ENCODE data around the gene MLXIPL. TPM values are rescaled to one million over a fixed set of nuclear protein-coding genes. Genes with fewer than 3 reads are reported as not detected.

The MLXIPL gene
- total RNA-seq, 2 experiments from 2014 or later: not detected

- Histone ChIP-seq H3K4me3 (ENCODE audit: low read depth, low read length, poor library complexity, severe bottlenecking) (no peak overlapping the region), H3K9me2 (ENCODE audit: insufficient read depth, low read length) (no peaks in the 10 kb centered on the region), H3K27ac (ENCODE audit: low read depth, low read length, poor library complexity, severe bottlenecking) (no peak overlapping the region), H4K20me1 (ENCODE audit: insufficient read depth, low read length) (no peaks in the 10 kb centered on the region), H3K9me3 (ENCODE audit: low read length) (no peaks in the 10 kb centered on the region), H2AFZ (ENCODE audit: low read length) (no peak overlapping the region), H3K4me2 (ENCODE audit: low read length) (no peak overlapping the region), H3K4me1 (ENCODE audit: insufficient read depth, low read length, poor library complexity, severe bottlenecking) (no peaks in the 10 kb centered on the region), H3K79me2 (ENCODE audit: insufficient read depth, low read depth, low read length) (no peaks in the 10 kb centered on the region), H3K36me3 (ENCODE audit: insufficient read depth, low read length) (no peaks in the 10 kb centered on the region)
- TF ChIP-seq EZH2phosphoT487 (IDR thresholded peaks at IDR 0.05; ENCODE audit: borderline replicate concordance, low read depth, low read length) (no peak), CTCF (conservative IDR thresholded peaks at IDR 0.05; ENCODE audit: low read length) (no peak)
- CTCF ChIA-PET (ENCODE audit: unreplicated experiment): no interaction called here
- no peak for DNase-seq (ENCODE audit: low spot score)
- BruUV-seq (replicated peaks): no TSS peak
- POLR2A ChIA-PET: no interaction called here
- intact Hi-C loops (cut with micrococcal nuclease; ENCODE audit: unreplicated experiment): no loop called here
These were observed 9.5 kb upstream of the MLXIPL start for GRCh38 chr7:73633844-73634243.

- Histone ChIP-seq H3K9me2 (ENCODE audit: insufficient read depth, low read length) (no peaks in the 10 kb centered on the region), H3K4me1 (ENCODE audit: insufficient read depth, low read length, poor library complexity, severe bottlenecking) (no peaks in the 10 kb centered on the region), H2AFZ (ENCODE audit: low read length) (no peak overlapping the region), H3K27ac (ENCODE audit: low read depth, low read length, poor library complexity, severe bottlenecking) (no peak overlapping the region), H3K36me3 (ENCODE audit: insufficient read depth, low read length) (no peaks in the 10 kb centered on the region), H3K79me2 (ENCODE audit: insufficient read depth, low read depth, low read length) (no peaks in the 10 kb centered on the region), H3K4me2 (ENCODE audit: low read length) (no peak overlapping the region), H4K20me1 (ENCODE audit: insufficient read depth, low read length) (no peaks in the 10 kb centered on the region), H3K4me3 (ENCODE audit: low read depth, low read length, poor library complexity, severe bottlenecking) (no peak overlapping the region), H3K9me3 (ENCODE audit: low read length) (no peaks in the 10 kb centered on the region)
- intact Hi-C loops (cut with micrococcal nuclease; ENCODE audit: unreplicated experiment): no loop called here
- POLR2A ChIA-PET: no interaction called here
- CTCF ChIA-PET (ENCODE audit: unreplicated experiment): no interaction called here
- DNase-seq (ENCODE audit: low spot score): no peak
- BruUV-seq (replicated peaks): no TSS peak
- TF ChIP-seq CTCF (conservative IDR thresholded peaks at IDR 0.05; ENCODE audit: low read length): no peak
- no peak for TF ChIP-seq EZH2phosphoT487 (IDR thresholded peaks at IDR 0.05; ENCODE audit: borderline replicate concordance, low read depth, low read length)
These were observed 9.0 kb upstream of the MLXIPL start for GRCh38 chr7:73633323-73633722.

GRCh38 chr7:73631558-73631957, 7.2 kb upstream of the MLXIPL start:
- H3K79me2 ChIP-seq (ENCODE audit: insufficient read depth, low read depth, low read length): no peaks in the 10 kb centered on the region
- no TSS peak for BruUV-seq (replicated peaks)
- TF ChIP-seq CTCF (conservative IDR thresholded peaks at IDR 0.05; ENCODE audit: low read length) (no peak), EZH2phosphoT487 (IDR thresholded peaks at IDR 0.05; ENCODE audit: borderline replicate concordance, low read depth, low read length) (no peak)
- H3K4me3 ChIP-seq (ENCODE audit: low read depth, low read length, poor library complexity, severe bottlenecking): no peak overlapping the region
- H3K4me2 ChIP-seq (ENCODE audit: low read length): no peak overlapping the region
- intact Hi-C loops (cut with micrococcal nuclease; ENCODE audit: unreplicated experiment): no loop called here
- ChIA-PET POLR2A (interaction anchor here (0.7 to 0.9 kb wide), 2 partner anchors 94 to 212 kb away, joined by 3 to 5 read pairs; no protein-coding TSS in a partner anchor), CTCF (ENCODE audit: unreplicated experiment) (no interaction called here)
- no peak for DNase-seq (ENCODE audit: low spot score)
- no peak overlapping the region for H2AFZ ChIP-seq (ENCODE audit: low read length)
- H3K9me3 ChIP-seq (ENCODE audit: low read length): no peaks in the 10 kb centered on the region
- H3K36me3 ChIP-seq (ENCODE audit: insufficient read depth, low read length): no peaks in the 10 kb centered on the region
- H3K4me1 ChIP-seq (ENCODE audit: insufficient read depth, low read length, poor library complexity, severe bottlenecking): no peaks in the 10 kb centered on the region
- no peaks in the 10 kb centered on the region for H3K9me2 ChIP-seq (ENCODE audit: insufficient read depth, low read length)
- no peaks in the 10 kb centered on the region for H4K20me1 ChIP-seq (ENCODE audit: insufficient read depth, low read length)
- H3K27ac ChIP-seq (ENCODE audit: low read depth, low read length, poor library complexity, severe bottlenecking): no peak overlapping the region
